Nephron progenitor cell (in vitro differentiated cells): ENCODE results near the gene SHROOM1.
A peak's percentile ranks its signal among the peaks of the same experiment; 100 is the strongest.

ENCODE experiments used
- DNase-seq: peaks from one replicate; pipeline ENCODE4 v3.0.0; 2021
- H3K27ac Mint-ChIP-seq: 2 replicates; pipeline ENCODE4 v1.8.0; 2021; ENCODE audit warnings: mild to moderate bottlenecking, moderate library complexity, mixed read lengths
- H3K27me3 Mint-ChIP-seq: 2 replicates; pipeline ENCODE4 v1.8.0; 2021; ENCODE audit warnings: mild to moderate bottlenecking, low read depth, mixed read lengths; ENCODE audit not compliant: poor library complexity
- H3K36me3 Mint-ChIP-seq: 2 replicates; pipeline ENCODE4 v1.8.0; 2021; ENCODE audit warnings: low read depth, mixed read lengths
- H3K4me1 Mint-ChIP-seq: 2 replicates; pipeline ENCODE4 v1.8.0; 2021; ENCODE audit warnings: mixed read lengths
- H3K4me3 Mint-ChIP-seq: 2 replicates; pipeline ENCODE4 v1.8.0; 2021; ENCODE audit warnings: mild to moderate bottlenecking, moderate library complexity, mixed read lengths
- H3K9me3 Mint-ChIP-seq: 2 replicates; pipeline ENCODE4 v1.8.0; 2021; ENCODE audit warnings: mild to moderate bottlenecking, moderate library complexity, mixed read lengths
- TF ChIP-seq, protein P1 (sequence below): fragments of 200-600 bp; sonication (generic); IDR thresholded peaks from 2 replicates; pipeline ENCODE4 v1.5.0; 2021; ENCODE audit warnings: antibody characterized with exemption

The SHROOM1 gene

DNA sequence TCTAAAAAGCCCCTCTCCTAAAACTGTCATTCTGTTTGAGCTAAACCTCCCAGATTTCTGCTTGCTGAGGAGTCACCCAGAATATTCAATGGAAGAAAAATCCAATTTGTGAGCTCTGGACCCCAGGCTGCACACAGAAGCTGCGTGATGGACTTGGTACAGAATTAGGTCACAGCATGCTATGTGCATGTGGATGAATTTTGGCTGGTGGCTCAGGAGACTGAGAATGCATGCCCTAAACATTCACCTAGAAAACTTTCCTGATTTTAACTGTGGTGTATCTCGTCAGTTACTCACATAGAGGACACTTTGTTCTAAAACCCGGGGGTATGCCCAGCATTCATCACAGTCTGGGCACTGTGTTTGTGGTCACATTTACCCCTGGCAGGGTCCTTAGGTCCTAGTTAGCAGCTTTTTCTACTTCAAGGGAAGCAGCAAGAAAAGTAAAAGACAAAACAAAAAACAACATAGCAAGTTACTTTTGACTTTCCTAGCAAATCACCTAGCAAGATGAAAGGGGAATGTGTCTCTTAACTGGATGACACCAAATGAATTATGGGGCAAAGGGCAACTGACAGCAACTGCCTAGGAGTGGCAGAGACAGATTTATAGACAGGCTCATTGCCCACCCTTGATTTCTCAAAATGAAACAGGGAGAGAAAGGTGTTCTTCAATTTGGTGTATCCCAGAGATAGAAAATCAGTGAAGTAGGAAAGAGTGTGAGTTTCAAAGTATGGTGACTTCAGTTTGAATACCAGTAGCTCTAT is 8.3 kb upstream of the SHROOM1 start:
- TF ChIP-seq, protein P1, sequence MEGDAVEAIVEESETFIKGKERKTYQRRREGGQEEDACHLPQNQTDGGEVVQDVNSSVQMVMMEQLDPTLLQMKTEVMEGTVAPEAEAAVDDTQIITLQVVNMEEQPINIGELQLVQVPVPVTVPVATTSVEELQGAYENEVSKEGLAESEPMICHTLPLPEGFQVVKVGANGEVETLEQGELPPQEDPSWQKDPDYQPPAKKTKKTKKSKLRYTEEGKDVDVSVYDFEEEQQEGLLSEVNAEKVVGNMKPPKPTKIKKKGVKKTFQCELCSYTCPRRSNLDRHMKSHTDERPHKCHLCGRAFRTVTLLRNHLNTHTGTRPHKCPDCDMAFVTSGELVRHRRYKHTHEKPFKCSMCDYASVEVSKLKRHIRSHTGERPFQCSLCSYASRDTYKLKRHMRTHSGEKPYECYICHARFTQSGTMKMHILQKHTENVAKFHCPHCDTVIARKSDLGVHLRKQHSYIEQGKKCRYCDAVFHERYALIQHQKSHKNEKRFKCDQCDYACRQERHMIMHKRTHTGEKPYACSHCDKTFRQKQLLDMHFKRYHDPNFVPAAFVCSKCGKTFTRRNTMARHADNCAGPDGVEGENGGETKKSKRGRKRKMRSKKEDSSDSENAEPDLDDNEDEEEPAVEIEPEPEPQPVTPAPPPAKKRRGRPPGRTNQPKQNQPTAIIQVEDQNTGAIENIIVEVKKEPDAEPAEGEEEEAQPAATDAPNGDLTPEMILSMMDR, result no peak
- no peaks in the 10 kb centered on the region for H3K36me3 Mint-ChIP-seq
- peaks cover 6% of the 10 kb centered on the region for H3K27me3 Mint-ChIP-seq
- no peak overlapping the region for H3K27ac Mint-ChIP-seq
- no peaks in the 10 kb centered on the region for H3K9me3 Mint-ChIP-seq
- no peak overlapping the region for H3K4me3 Mint-ChIP-seq
- H3K4me1 Mint-ChIP-seq, result peaks cover 33% of the 10 kb centered on the region
- no peak for DNase-seq

DNA sequence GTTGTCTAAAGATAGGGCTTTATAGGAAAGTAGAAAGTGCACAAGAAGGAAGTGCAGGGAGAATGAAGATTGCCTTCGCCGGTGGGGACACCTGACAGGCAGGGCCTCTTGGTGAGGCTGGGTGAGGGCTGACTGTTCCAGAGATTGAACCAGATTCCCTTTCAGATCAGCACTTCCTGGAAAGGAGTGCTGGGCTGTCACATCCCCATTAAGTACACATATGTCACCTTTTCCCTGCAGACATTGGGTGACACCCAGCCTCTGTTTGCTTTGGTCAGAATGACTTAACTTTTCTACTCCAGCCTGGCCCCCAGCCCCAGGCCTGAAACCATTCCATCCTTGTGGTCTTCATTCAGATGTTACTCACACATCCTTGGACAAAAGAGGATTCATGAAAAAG is 7.4 kb upstream of the SHROOM1 start:
- no peak for DNase-seq

DNA sequence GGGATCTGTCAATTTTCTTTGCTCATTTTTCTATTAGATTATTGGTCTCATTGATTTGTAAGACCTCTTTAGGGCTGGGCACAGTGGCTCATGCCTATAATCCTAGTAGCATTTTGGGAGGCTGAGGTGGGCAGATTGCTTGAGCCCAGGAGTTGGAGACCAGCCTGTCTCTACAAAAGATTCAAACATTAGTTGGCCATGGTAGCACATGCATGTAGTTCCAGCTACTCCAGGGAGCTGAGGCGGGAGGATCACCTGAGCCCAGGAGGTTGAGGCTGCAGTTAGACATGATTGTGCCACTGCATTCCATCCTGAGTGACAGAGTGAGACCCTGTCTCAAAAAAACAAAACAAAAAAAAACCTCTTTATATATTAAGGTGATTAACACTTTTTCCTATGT is 6.4 kb upstream of the SHROOM1 start:
- peaks cover 17% of the 10 kb centered on the region for H3K27me3 Mint-ChIP-seq
- peaks cover 33% of the 10 kb centered on the region for H3K4me1 Mint-ChIP-seq
- no peak overlapping the region for H3K27ac Mint-ChIP-seq
- no peaks in the 10 kb centered on the region for H3K9me3 Mint-ChIP-seq
- no peak overlapping the region for H3K4me3 Mint-ChIP-seq
- no peak for DNase-seq
- no peaks in the 10 kb centered on the region for H3K36me3 Mint-ChIP-seq
- TF ChIP-seq, protein P1, result no peak

More for the DNA sequence above, 7.4 kb upstream of the SHROOM1 start:
- peaks cover 33% of the 10 kb centered on the region for H3K4me1 Mint-ChIP-seq
- H3K9me3 Mint-ChIP-seq, result no peaks in the 10 kb centered on the region
- H3K36me3 Mint-ChIP-seq, result no peaks in the 10 kb centered on the region
- no peak overlapping the region for H3K27ac Mint-ChIP-seq
- TF ChIP-seq, protein P1, result no peak
- no peak overlapping the region for H3K4me3 Mint-ChIP-seq
- H3K27me3 Mint-ChIP-seq, result peaks cover 10% of the 10 kb centered on the region

DNA sequence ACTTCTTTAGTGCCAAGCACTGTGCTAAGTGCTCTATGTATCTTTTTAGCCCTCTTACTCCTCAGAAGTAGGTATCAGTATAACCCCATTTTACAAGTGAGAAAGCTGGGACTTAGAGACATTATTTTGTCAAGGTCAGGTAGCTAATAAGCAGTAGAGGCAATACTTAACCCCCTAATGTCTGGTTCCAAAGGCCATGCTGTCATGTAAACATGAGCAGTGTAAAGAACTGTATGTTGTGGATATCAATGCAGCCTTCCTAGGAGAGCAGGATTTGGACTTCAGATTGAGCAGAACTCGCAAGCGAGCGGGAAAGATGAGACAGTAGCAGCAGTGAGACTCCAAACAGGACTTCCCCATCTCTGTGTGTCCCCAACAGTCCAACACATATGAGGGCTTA is 3.6 kb upstream of the SHROOM1 start:
- Mint-ChIP-seq H3K9me3 (no peaks in the 10 kb centered on the region), H3K4me1 (peaks cover 28% of the 10 kb centered on the region)

DNA sequence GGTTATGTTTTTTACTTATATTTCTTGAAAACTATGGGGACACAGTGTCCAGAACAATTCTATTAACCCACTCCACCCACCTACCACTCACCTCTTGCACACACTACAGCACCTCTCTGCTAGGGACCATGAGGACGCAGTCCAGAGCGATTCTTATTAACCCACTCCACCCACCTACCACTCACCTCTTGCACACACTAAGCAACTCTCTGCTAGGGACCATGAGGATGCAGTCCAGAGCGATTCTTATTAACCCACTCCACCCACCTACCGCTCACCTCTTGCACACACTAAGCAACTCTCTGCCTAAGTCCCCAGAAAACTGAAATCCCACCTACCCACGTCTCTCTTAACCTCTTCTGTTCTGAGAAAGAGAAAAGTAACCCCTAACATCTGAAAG is 2.2 kb upstream of the SHROOM1 start:
- Mint-ChIP-seq H3K4me3 (peak overlapping the region; percentile 35), H3K27me3 (peaks cover 53% of the 10 kb centered on the region), H3K27ac (no peak overlapping the region), H3K36me3 (no peaks in the 10 kb centered on the region), H3K9me3 (no peaks in the 10 kb centered on the region), H3K4me1 (peaks cover 14% of the 10 kb centered on the region)
- TF ChIP-seq, protein P1, result no peak
- DNase-seq, result no peak

More for the DNA sequence above, 3.6 kb upstream of the SHROOM1 start:
- no peak overlapping the region for H3K27ac Mint-ChIP-seq
- no peaks in the 10 kb centered on the region for H3K36me3 Mint-ChIP-seq
- peaks cover 39% of the 10 kb centered on the region for H3K27me3 Mint-ChIP-seq
- TF ChIP-seq, protein P1, result no peak
- H3K4me3 Mint-ChIP-seq, result no peak overlapping the region
- DNase-seq, result no peak
